ENCODE measurements around the gene MET.

DNA sequence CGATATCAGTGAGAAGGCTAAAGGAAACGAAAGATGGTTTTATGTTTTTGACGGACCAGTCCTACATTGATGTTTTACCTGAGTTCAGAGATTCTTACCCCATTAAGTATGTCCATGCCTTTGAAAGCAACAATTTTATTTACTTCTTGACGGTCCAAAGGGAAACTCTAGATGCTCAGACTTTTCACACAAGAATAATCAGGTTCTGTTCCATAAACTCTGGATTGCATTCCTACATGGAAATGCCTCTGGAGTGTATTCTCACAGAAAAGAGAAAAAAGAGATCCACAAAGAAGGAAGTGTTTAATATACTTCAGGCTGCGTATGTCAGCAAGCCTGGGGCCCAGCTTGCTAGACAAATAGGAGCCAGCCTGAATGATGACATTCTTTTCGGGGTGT is 27.7 kb downstream of the MET start:
- TF ChIP-seq, protein P1, sequence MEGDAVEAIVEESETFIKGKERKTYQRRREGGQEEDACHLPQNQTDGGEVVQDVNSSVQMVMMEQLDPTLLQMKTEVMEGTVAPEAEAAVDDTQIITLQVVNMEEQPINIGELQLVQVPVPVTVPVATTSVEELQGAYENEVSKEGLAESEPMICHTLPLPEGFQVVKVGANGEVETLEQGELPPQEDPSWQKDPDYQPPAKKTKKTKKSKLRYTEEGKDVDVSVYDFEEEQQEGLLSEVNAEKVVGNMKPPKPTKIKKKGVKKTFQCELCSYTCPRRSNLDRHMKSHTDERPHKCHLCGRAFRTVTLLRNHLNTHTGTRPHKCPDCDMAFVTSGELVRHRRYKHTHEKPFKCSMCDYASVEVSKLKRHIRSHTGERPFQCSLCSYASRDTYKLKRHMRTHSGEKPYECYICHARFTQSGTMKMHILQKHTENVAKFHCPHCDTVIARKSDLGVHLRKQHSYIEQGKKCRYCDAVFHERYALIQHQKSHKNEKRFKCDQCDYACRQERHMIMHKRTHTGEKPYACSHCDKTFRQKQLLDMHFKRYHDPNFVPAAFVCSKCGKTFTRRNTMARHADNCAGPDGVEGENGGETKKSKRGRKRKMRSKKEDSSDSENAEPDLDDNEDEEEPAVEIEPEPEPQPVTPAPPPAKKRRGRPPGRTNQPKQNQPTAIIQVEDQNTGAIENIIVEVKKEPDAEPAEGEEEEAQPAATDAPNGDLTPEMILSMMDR (conservative IDR thresholded peaks at IDR 0.05 in 1 of 2, IDR thresholded peaks at IDR 0.05 in 1 of 2; ENCODE audit: extremely low read depth in 1 of 2, insufficient read depth in 1 of 2, low read depth in 1 of 2, low read length in 2 of 2), result no peak
- no peak for TF ChIP-seq EZH2 (IDR thresholded peaks at IDR 0.05; ENCODE audit: borderline replicate concordance, low read length)

Measured in mammary epithelial cell (primary cell).